GM08714 (cell line): Measurements from ENCODE around the gene KBTBD6.
"Not testable (repeated sequence)": the region's sequence is repeated elsewhere in the genome, so short reads cannot be mapped to it uniquely, and the experiment has no call there.

Experiments used
- H3K4me3 ChIP-seq: fragments of 200-500 bp; sonication (Bioruptor generic); 2 replicates; pipeline ENCODE4 v1.5.1; 2014; ENCODE audit warnings: mild to moderate bottlenecking, low read length, inconsistent platforms
- ZNF274 ChIP-seq: IDR thresholded peaks from 2 replicates; pipeline ENCODE4 v1.6.1; 2012; ENCODE audit warnings: mild to moderate bottlenecking, low read depth, low read length

Gene KBTBD6

DNA sequence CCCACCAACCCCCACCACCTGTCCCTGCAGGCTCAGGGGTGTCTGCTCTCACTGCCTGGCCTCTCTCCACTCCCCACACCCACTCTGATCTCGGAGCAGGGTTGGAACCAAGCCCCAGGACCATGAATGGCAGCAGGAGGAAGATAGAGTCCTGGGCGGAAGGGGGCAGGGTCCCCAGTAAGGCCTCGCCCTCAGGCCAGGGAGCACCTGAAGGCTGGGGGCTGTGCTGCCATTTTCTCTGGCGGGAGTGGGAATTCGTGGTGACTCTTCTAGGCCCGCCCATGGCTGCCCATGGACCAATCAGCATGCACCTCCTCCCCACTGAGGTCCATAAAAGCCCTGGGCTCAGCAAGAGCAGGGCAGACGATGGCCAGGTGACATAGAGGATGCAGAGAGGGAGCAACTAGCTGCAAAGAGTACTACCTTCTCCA is 25.0 kb downstream of the KBTBD6 start:
- TF ChIP-seq ZNF274, result no peak
- no peak overlapping the region for H3K4me3 ChIP-seq

DNA sequence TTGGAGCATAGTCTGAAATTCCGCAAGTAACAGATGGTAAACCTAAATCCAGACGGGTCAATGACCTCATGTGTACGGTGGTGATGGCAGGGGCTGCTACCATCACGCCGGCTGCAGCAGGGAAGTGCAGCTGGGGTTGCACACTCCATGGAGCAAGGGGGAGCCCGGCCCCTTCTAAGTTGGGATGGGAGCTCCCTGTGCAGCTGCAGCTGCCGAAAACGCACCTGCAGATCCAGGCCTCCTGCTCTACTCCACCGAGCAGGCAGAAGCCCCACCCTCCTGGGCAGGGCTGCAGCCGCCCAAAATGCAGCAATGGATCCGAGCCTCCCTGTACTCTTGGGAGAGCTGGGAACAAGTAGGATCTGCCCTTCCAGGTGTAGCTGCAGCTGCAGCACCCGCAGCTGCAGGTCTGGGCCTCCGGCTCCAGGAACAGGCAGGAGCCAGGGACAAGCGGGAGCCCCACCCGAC is 25.5 kb downstream of the KBTBD6 start:
- TF ChIP-seq ZNF274, result no peak
- no peak overlapping the region for H3K4me3 ChIP-seq

DNA sequence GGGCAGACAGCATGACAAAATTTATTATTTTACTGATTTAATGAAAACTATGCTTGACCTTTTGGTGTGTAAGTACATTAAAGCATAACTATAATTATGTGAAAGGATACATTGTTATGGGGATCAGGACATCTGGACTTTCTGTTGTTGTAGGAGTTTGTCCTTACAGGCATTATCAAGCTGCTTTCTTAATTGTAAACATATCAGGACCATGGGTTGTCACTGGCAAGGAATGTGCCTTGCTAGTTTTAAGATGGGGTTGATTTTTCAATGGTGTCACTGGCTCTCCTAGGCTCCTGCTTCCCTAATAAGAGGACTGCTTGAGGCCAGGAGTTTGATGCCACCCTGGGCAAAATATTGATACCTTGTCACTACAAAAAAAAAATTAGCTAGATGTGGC is 32.6 kb downstream of the KBTBD6 start:
- TF ChIP-seq ZNF274, result no peak
- H3K4me3 ChIP-seq, result no peak overlapping the region

DNA sequence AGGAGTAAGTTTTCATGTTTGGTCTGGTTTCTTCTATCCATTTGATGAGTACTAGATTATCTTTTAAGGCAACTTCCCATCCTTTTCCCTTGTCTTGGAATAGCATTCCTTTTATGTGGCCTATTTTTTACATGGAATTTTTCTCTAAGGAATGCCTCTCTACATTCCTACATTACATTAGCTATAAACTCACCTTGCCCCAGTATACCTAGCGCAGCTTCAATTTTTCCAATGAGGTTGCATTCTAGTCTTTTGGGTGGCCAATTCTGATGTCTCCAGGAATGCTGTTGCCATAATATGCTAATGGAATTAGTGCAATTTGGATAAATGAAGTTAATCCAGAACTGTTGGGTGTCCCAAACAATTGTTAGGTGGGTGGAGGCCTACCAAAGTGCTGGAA is 33.8 kb downstream of the KBTBD6 start:
- no peak overlapping the region for H3K4me3 ChIP-seq
- TF ChIP-seq ZNF274, result no peak

DNA sequence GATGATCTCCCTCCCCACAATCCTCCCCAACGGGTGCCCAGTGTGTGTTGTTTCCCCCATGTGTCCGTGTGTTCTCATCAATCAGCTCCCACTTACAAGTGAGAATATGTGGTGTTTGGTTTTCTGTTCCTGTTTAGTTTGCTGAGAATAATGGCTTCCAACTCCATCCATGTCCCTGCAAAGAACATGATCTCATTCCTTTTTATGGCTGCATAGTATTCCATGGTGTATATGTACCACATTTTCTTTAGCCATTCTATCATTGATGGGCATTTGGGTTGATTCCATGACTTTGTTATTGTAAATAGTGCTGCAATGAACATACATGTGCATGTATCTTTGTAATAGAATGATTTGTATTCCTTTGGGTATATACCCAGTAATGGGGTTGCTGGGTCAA is 36.9 kb downstream of the KBTBD6 start:
- H3K4me3 ChIP-seq, result not testable (repeated sequence)

DNA sequence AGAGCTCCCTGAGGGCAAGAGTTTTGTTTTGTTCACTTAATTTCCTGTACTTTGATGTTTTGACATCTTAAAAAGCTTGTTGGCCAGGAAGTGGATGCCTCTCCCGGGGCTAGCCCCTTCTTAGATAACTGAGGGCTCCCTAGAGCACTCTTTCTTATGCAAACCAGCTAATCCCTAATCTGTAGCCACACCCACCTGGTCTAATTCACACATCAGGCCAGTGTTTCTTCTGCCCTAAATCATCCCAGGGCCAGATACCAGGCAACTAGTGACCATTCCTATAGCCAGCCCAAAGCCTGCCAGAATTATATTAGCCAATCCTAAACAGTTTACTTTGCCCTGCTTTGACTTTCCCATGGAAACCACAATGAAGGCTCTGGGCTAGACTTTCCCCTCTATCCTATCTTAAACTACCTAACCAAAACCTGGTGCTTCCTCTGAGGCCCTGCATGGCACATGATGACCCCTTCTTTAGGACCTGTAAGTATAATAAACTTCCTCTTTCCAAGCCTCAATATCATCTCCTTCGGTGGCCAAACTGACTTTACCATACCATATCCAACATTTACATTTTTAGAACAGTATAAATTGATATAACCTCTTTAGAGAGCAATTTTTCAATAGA is 46.5 kb downstream of the KBTBD6 start:
- H3K4me3 ChIP-seq, result no peak overlapping the region
- no peak for TF ChIP-seq ZNF274

DNA sequence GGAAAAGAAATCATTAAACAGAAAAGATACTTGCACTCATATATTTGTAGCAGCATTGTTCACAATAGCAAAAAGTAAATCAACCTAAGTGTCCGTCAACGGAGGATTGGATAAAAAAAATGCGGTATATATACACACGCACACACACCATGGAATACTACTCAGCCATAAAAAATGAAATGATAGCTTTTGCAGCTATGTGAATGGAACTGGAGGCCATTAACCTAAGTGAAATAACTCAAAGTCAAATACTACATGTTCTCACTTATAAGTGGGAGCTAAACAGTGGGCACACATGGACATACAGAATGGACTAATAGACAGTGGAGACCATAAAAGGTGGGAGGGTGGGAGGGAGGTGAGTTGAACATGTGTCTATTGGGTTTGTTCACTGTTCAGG is 52.9 kb downstream of the KBTBD6 start:
- no peak for TF ChIP-seq ZNF274
- H3K4me3 ChIP-seq, result no peak overlapping the region
